Inferior parietal cortex (tissue), 1 donor: ENCODE data around the gene CCL26.

ENCODE experiments used
- DNase-seq: peaks from one replicate; pipeline ENCODE4 v3.0.0-alpha.2; 2016; ENCODE audit errors: extremely low spot score

CCL26 gene, protein sequence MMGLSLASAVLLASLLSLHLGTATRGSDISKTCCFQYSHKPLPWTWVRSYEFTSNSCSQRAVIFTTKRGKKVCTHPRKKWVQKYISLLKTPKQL

DNA sequence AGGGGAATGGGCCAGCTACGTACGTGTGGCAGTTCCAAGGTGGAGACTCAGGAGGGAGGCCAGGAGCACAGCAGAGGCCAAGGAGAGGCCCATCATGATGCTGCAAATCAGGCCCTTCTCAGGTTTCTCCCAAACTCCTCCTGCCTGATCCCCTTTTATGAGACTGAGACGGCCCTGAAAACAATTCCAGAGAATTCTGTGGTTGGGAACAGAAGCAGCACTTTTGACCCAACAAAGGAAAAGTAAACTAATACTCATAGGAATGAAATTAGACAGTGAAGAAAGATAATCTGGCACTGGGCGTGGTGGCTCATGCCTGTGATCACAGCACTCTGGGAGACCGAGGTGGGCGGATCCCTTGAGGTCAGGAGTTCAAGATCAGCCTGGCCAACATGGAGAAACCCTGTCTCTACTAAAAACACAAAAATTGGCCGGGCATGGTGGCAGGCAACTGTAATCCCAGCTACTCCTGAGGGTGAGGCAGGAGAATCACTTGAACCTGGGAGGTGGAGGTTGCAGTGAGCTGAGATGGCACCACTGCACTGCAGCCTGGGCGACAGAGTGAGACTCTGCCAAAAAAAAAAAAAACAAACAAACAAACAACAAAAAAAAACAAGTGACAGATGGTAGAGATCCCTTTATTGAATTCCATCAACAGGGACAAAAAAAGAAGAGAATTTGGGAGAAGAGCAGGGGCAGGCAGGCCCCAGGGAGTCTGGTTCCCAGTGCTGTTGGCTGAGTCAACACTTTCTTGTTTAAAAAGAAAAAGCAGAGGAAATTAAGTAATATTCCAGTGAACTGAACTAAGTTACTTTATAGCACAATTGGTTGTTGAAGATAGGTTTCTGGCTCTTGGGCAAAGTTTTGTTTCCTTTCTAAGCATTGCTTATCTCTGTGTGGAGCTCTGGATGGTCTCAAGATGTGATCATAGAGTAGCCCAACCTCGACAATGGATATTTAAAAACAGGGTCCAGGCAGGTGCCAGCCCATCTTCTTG is at the start of gene CCL26:
Gene CCL26 (minus strand): TSS at position 131 of the 997 bp plus-strand sequence. CDS start 35 bp downstream, at position 96.
- DNase-seq, result no peak

DNA sequence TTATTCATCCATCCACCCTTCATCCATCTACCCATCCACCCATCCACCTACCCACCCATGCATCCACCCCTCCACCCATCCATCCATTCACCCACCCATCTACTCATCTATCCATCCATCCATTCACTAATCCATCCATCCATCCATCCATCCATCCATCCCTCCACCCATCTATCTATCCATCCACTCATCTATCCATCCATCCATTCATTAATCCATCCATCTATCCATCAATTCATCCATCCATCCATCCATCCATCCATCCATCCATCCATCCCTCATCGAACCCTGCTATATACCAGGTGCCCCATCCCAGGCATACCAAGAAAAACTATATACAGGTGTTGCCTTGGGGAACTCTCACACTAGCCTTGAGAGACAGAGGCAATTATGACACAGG is 48.7 kb upstream of the CCL26 start:
- no peak for DNase-seq

DNA sequence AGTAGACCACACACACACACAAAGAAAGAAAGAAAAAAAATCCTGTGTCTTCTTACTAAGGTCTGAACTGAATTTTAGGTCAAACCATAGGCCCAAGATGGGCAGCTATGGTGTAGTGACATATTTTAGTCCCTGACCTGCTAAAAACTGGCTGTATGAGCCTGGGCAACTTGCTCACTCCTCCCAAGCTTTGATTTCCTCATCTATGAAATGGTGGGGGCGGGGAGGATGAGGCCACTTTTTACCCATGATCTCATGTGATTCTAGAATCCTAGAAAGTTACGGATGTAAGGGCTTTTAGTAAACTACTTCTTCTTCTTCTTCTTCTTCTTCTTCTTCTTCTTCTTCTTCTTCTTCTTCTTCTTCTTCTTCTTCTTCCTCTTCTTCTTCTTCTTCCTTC is 47.7 kb upstream of the CCL26 start:
- DNase-seq, result no peak

DNA sequence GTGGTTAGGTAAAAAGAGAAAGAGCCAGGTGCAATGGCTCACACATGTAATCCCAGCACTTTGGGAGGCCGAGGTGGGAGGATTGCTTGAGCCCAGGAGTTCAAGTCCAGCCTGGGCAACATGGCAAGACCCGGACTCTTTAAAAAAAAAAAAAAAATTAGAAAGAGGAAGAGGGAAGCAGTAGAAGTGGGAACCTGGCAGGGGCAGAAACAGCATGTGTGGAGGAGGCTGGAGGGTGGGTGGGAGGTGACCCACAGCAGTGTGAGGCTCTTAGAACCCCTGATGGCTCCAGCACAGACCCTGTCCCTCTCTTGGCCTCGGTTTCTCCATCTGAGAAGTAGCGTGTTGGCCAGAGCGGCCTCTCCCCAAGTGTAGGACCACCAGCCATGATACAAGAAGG is 46.5 kb upstream of the CCL26 start:
- DNase-seq, result no peak

DNA sequence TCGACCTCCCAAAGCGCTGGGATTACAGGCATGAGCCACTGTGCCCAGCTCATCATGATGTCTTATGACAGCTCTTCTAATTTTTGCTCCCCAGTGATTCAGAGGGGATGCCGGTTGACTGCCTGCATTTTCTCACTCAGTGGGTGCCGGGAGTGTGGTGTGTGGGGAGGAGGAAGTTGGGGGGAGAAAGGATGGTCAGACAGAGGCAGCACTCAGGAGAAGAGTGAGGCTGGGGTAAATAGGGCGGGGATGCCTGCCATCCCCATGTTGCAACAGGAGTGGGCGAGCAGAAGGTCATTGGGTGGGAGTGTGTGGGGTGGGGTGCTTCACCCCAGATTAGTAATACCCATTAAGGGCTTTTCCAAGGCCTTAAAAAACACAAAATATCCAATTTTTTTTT is 45.1 kb upstream of the CCL26 start:
- no peak for DNase-seq

DNA sequence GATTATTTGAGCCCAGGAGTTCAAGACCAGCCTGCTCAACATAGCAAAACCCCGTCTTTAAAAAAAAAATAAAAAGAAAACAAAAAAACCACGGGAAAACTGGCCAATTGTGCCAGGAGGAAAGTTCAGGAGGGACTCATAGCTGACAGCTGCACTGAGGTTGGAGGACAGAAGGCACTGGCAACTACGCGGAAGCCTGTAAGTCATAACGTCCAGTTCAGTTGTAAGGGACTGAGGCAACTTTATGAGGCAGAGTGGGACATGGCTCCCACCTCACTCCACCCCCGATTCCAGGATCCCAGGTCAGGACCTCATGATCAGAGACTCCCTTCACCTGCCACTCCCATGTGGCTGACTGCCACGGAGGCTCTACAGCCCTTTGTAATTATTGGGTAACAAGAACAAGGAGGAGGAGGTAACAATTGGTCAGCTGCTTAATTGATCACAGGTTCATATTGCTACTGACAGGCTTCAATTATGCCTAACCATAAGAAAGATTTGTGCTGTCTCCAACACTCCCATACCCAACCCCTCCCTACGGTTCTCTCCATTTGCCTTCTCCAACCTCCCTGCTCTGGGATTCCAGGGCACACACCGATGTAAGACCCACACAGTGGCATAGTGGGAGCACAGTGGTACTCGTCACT is 43.5 kb upstream of the CCL26 start:
- no peak for DNase-seq

DNA sequence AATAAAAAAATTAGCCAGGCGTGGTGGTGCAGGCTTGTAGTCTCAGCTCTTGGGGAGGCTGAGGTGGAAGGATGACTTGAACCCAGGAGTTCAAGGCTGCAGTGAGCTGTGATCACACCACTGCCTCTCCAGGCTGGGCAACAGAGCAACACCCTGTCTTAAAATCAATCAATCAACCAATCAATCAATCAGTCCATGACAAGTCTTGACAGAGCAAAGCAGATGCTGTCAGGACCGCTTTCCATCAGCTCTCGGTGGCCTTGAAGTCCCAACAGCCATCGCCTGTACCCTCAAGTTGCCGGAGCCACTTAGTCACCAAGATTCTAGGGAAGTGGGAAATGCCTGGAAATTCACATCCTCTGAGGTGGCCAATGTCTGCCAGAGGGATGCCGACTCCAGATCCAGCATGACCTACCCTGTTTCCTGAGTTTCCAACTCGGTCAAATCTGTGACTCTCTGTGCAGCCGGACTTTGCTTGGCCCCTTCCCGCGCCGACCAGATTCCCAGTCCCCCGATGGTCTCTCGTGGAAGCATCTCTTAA is 42.5 kb upstream of the CCL26 start:
- no peak for DNase-seq

DNA sequence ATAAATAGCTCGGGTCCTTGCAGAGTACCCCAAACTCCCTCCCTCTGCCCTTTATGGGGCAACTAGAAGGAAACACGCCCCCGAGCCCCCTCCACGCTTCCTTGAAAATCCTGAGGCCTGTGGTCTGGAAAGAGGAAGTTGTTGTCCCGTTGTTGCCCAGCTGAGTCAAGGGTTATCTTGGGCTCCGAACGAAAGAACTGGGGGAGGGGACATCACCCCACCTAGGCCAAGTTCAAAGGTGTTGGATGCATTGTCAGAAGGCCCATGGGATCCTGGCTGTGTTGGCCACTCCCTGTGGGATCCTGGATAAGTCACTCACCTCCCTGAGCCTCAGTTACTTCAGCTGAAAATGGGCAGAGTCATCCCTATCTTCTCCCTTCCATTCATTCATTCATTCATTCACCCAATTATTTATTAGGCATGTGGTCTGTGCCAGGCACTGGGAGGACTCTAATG is 41.8 kb upstream of the CCL26 start, which contains the start of gene CCL24:
Gene CCL24 (minus strand): TSS at position 26 of the 456 bp plus-strand sequence. CDS start 91 bp downstream, outside the sequence.
- no peak for DNase-seq

DNA sequence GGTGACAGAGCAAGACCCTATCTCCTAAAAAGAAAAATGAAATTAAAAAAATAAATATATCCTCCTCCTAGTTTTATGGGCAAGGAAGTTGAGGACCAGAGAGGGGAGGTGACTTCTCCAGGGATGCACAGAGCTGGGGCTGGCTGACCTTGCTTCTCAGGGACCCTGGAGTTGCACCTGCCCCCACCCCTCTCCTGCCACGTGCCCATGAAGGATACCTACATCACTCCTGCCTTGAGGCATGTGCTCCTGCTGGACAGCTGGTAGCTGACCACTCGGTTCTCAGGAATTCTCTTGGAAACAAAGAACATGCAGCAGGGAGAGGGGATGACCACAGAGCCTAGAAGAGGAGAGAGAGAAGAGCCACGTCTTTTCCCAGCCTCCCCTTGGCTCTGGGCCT is 41.1 kb upstream of the CCL26 start:
- DNase-seq, result no peak

DNA sequence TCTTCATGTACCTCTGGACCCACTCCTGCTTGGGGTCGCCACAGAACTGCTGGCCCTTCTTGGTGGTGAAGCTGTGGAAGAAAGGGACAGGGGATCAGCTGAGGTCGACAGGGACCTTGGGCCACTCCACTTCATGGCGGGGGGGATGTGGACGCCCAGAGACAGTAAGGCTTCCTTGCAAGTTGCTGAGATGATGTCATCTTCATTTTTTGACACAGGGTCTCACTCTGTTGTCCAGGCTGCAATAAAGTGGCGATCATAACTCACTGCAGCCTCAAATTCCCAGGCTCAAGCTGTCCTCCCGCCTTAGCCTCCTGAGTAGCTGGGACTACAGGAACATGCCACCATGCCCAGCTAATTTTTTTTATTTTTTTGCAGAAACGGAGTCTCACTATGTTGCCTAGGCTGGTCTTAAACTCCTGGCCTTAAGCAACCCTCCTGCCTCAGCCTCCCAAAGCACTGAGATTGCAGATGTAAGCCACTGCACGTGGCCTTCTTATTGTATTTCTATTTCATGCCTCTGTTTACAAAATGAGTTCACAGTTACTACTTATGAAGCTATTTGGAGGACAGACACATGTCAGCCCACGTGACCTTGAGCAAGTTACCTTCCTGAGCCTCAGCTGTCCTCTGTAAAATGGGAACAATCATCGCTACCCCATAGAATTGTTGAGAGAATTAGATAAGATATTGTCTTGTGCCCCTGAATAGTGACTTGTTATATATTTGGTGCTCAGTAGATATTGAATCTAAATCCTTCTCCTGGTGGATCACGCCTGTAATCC is 40.1 kb upstream of the CCL26 start:
- no peak for DNase-seq

DNA sequence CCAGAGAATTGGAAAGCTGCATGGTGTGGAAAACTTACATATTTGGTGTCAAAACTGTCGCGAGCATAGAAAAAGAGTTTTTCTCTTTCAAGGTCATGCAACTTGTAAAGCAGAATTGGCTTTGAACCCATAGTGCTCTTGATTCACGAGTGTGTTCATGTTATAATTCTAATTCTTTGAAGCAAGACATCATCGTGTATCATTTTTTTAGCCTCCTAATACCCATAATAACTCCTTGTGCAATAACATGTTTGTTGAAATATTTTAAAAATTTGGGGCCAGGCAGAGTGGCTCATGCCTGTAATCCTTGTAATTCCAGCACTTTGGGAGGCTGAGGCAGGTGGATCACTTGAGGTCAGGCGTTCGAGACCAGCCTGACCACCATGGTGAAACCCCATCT is 37.4 kb upstream of the CCL26 start:
- no peak for DNase-seq

DNA sequence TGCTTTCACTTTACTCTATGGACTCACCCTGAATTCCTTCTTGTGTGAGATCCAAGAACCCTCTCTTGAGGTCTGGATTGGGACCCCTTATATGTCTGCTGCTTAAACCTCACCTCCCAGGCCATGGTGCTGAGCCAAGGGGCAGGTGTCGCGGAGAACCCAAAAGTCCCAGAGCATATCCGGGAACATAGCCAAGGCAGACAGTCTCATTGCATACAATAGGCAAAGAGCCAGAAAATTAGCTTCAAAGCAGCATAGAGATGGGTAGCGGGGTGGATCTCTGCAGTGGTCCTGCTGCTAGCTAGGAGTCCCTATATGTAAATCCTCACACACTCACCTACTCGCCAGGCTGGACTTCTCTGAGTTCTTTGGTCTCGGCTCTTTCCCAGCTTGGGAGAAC is 36.1 kb upstream of the CCL26 start:
- DNase-seq, result no peak

DNA sequence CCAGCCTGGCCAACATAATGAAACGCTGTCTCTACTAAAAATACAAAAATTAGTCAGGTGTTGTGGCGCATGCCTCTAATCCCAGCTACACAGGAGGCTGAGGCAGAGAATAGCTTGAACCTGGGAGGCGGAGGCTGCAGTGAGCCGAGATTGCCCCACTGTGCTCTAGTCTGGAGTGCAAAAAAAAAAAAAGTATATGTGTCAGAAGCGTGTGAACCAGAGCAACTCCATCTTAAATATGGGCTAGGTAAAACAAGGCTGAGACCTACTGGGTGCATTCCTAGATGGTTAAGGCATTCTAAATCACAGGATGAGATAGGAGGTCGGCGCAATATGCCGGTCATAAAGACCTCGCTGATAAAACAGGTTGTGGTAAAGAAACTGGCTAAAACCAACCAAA is 35.4 kb upstream of the CCL26 start:
- DNase-seq, result no peak

DNA sequence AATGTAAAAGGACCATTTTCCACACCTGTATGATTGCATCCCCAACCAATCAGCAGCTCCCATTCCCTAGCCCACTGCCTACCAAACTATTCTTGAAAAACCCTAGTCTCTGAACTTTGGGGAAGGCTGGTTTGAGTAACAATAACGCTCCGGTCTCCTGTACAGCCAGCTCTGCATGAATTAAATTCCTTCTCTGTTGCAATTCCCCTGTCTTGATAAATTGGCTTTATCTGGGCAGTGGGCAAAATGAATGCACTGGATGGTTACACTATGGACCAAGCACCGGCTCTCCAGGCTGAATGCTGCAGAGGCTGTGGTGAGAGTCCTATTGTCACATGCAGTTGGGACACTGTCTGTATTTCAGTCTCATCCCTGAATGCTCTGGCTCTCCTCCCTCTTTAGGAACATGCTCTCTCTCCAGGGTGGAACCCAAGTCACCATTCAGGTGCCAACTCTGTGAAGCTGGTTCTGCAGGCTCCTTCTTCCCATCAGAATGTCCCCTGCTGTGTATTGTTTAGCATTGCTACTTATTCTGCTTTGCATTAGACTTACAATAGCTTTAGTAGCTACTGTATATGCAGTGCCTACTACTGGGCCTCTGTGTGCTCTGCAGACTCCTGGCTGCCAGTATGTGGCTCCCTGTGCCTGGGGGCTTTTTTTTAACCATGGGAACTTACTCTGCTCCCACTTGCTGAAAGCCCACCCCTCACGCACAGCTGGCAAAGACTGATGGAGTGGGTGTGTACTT is 34.7 kb upstream of the CCL26 start:
- DNase-seq, result no peak

DNA sequence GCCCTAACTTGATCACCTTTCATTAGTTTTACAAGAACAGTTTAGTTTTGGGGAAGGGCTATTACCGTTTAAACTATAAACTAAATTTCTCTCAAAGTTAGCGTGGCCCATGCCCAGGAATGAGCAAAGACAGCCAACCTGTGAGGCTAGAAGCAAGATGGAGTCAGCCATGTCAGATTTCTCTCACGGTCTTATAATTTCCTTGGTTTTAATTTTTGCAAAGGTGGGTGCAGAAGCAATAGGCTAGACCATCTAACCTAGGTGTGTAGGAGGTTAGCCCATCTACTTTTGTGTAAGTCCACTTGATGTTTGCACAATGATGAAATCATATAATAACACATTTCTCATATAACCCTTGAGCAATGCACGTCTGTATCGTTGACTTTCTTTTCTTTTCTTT is 32.7 kb upstream of the CCL26 start:
- DNase-seq, result no peak

DNA sequence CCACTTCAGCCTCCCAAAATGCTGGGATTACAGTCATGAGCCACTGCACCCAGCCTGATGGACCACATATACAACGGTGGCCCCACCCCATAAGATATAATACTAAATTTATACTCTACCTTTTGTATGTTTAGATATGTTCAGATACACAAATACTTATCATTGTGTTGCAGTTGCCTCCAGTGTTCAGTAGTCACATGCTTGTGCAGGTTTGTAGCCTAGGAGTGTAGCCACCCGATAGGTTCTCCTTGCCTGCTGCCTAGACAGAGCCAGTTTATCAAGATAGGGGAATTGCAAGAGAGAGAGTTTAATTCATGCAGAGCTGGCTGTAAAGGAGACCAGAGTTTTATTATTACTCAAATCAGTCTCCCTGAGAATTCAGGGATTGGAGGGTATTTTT is 32.0 kb upstream of the CCL26 start:
- DNase-seq, result no peak

DNA sequence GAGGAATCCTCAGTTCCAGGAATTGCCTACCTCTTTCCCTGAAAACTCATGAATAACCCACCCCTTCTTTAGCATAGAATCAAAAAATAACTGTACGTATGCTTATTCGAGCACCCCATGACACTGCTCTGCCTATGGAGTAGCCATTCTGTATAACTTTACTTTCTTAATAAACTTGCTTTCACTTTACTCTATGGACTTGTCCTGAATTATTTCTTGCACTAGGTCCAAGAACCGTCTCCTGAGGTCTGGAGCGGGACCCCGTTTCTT is 30.5 kb upstream of the CCL26 start:
- DNase-seq, result no peak

DNA sequence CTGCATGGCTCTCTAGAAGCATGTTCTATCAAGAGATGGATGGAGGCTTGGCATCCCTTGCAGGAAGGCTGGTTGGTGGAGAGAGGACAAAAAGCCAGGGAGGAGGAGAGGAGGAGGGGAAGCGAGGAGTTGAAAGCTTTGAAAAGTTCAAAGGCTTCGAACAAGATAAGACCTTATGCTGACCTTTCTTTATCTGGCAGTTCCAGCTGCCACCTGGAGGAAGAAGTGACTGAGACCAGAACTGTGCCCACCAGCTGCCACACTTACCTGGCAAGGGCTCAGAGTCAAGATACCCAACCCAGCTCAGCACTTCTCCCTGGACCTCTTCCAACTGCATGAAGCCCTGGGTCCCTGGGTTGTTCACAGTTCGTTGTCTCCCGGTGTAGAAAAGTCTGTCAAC is 26.8 kb upstream of the CCL26 start:
- DNase-seq, result no peak

DNA sequence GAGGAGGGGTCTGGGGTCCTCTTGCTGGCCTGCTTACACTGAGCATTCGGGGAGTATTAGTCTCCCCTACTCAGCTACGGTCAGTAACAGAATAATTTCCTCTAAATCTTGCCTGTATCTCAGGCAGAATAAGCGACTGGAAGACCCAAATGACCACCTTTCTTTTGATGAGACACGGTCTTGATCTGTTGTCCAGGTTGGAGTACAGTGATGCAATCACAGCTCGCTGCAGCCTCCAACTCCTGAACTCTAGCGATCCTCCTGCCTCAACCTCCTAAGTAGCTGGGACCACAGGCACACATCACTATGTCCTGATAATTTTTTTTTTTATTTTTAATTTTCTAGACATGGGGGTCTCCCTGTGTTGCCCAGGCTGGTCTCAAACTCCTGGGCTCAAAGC is 24.4 kb upstream of the CCL26 start:
- DNase-seq, result no peak

DNA sequence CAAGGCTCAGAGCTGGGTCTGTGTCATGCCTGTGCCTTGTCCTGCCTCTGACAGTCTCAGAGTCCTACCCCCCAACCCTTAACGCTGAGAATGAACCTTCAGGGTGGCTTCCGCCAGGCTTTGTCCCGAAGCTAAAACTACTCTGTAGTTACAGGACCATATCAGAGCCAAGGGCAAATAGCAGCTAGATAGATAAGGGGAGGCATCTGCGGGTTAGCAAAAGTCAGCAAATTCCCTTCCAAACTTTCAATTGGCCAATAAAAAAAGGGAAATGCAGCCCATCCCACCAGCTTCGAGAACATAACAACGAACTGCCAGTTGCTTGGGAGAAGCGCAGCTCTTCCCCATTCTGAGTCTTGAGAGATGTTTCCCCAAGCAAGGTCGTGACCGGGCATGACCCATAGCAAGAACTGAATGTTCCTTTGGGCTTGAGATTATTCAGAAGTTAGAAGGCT is 23.8 kb upstream of the CCL26 start:
- DNase-seq, result no peak

DNA sequence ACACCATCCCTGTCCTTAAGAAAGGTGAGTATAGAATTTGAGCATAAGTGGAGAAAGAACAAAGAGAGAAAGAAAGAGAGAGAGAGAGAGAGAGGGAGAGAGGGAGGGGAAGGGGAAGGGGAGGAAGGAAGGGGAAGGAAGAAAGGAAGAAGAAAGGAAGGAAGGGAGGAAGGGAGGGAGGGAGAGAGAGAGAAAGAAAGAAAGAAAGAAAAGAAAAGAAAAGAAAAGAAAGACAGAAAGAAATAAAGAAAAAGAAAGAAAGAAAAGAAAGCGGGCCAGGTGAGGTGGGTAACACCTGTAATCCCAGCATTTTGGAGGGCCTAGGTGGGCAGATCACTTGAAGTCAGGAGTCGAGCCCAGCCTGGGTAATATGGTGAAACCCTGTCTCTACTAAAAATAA is 21.7 kb upstream of the CCL26 start:
- DNase-seq, result no peak
